Pulmonary artery endothelial cell (primary cell): ENCODE measurements around the gene DNAJA1. TPM values are rescaled to one million over a fixed set of nuclear protein-coding genes. Genes with fewer than 3 reads are reported as not detected.
"Not testable (repeated sequence)": the region's sequence is repeated elsewhere in the genome, so short reads cannot be mapped to it uniquely, and the experiment has no call there.

ENCODE experiments used
- DNase-seq: peaks from one replicate; pipeline ENCODE4 v3.0.0-alpha.2; 2011; ENCODE audit warnings: low read depth, low spot score
- total RNA-seq: library from RNA; depleted of rRNA; stranded (reverse); fragments of >200 nt; gene quantifications from 2 replicates; pipeline ENCODE4 v1.2.3, GENCODE V29; 2014

Gene DNAJA1
- total RNA-seq: 113 and 238 TPM in 2 replicates

DNA sequence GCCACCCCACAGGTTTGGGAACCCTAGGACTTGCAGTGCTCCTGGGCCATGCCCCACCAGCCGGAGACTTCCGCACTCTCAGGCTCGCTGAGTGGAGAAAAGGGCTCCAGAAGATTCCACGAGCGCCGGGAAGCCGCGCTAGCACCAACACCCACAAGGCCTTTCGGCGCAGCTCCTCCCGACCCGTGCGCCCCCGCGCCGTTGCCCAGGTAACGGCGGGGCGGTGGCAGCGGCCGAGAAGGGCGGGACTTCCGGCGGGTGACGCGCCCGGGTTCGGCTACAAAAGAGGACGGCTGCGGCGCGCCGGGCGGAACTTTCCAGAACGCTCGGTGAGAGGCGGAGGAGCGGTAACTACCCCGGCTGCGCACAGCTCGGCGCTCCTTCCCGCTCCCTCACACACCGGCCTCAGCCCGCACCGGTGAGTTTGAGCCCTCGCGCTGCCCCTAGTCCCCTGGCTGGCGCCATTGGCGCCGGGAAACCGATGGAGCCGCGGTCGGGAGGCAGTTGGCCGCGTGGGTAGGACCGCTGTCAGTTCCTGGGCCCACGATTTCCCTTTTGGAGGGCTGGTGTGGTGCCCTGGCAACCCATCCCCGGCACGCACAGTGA lies at the start of gene DNAJA1:
Gene DNAJA1 (plus strand): TSS at position 308 of the 606 bp plus-strand sequence. CDS start 1,212 bp downstream, outside the sequence.
- DNase-seq: peak; percentile 77

DNA sequence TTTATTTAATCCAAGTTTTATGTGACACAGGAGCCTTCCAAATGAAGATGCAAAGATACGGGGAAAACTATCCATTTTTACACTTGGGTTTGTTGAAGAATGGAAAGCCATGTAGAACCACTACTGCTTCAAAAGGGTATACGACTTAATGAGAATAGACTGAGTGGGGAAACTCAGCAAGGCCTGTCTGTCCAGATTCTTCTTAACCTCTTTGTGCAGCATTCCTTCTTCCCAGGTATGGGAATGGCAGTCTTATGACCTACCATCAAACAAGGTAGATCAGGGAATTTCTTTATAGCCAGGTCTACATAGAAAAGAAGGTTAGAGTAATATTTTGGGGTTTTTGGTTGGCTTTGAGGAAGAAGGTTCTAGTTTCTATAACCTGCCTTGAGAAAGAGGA lies 47.0 kb upstream of the DNAJA1 start:
- no peak for DNase-seq

DNA sequence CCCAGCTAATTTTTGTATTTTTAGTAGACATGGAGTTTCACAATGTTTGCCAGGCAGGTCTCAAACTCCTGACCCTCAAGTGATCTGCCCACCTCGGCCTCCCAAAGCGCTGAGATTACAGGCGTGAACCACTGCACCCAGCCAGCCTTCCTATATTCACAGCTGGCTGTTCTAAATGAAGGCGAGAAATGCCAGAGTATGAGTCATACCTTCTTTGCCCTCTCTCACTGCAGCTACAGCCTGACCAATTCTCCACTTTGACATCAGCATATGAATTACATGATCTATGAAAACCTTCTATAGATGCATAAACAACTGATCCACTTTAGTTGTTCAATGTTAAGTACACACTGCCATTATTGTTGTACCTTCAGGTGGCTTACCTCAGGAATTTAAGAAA lies 38.1 kb upstream of the DNAJA1 start:
- no peak for DNase-seq

DNA sequence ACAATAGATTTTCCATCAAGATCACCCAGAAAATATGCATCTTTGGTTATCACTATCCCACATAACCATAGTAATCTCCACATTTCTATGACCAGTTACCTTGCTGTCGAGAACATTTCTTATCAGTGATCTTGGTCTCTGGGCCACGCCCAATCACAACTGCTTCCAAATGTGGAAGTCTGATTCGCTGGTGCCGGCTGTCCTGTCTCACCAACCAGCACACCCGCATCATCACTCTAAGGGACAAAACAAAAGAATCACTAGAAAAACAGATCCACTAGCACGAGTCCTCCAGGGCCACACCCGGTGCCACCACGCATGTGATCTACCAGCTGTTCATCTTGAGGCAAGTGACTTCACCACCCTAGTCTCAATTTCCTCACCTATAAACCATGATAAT lies 35.4 kb upstream of the DNAJA1 start:
- no peak for DNase-seq

DNA sequence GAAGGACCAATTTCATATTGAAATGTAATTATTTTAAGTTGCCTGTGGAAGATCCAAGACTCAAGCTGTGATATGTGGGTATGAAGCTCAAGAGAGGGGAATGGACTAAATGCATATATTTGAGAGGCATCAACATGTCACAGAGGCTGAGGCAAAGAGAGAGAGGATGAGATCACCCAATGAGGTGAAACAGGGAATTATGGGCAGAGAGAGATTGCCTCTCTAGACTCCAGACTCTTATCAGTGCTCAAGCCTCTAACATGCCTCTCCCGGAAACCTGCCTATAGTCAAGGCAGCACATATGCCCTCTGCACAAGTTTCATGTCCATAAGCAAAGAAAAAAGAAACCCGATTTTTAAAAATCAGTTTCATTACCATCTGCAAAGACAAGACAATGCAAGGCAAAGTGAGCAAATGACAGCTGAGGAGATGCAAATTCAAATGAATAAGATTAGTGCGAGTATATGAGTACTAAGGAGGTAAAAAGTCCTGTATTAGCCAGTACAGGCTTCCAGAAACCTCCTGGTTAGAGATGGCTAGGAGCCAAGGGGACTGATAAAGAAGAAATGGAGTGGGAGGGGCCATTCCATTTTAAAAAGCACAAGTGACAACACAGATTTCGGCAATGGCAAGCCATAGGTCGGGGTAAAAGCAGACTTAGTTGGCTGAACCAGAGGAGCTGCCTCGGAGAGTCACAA lies 33.0 kb upstream of the DNAJA1 start:
- no peak for DNase-seq

DNA sequence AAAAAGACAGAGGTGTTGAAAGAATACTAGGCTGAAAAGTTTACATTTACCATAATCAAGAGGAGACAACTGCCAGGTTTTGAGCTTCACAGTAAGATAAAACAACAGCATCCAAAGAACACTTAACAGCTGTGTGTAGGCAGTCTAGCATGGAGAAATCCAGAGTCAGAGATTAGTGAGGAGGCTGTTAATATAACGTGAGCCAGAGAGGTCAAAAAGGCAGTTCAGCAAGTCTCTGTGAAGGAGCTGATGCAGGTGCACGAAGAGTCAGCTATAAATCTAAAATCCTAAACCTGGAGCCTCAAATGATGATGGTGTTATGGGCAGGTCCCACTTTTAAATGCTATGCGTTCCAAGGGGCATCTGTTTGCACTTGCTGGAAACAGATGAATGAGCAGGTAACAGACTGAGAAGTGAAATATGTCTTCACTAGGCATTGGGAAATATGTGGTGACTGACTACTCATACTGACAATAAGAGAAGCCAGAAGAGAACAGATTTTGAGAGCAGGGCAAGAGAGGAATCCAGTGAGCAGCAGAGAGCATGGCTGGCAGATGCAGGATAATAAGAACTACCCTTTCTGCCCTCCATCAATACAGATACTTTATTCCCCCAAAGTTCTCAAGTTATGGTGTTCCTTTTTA lies 32.4 kb upstream of the DNAJA1 start:
- no peak for DNase-seq

DNA sequence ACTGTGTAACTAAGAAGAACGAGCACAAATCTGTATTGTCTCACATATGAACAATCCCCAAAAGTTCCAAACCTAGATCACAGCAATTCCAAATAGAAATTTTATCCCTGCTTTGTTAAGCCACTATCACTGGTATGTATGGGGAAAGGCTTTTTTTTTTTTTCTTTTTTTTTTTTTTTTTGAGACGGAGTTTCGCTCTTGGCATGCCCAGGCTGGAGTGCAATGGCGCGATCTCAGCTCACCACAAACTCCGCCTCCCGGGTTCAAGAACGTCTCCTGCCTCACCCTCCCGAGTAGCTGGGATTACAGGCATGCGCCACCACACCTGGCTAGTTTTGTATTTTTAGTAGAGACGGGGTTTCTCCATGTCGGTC lies 24.4 kb upstream of the DNAJA1 start:
- not testable (repeated sequence) for DNase-seq

DNA sequence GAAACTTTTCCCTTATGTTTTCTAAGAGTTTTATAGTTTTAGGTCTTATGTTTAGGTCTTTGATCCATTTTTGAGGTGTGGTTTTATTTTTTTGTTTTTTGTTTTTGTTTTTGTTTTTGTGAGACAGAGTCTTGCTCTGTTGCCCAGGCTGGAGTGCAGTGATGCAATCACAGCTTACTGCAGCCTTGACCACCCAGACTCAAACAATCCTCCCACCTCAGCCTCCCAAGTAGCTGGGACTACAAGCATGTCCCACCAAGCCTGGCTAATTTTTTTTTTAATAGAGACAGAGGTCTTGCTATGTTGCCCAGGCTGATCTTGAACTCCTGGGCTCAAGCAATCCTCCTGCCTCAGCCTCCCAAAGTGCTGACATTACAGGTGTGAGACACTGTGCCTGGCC lies 19.7 kb upstream of the DNAJA1 start:
- not testable (repeated sequence) for DNase-seq

DNA sequence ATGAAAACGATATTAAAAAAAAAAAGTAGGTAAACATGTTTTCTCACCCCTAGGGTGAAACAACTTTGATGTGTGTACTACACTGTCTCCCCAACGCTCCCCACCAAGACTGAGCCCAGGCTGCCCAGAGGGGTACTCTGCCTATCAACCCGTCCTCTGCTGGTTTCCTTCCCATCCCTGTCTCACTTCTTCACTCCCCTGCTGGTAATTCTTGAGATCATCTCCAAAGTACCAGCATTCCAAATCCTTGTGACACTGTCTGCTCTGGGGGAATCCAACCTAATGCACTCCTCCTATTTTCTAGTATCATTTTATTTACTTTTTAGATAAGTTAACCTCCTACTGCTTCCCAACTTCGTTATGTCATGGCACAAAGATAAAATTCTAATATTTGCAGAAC lies 17.3 kb upstream of the DNAJA1 start:
- DNase-seq: no peak

DNA sequence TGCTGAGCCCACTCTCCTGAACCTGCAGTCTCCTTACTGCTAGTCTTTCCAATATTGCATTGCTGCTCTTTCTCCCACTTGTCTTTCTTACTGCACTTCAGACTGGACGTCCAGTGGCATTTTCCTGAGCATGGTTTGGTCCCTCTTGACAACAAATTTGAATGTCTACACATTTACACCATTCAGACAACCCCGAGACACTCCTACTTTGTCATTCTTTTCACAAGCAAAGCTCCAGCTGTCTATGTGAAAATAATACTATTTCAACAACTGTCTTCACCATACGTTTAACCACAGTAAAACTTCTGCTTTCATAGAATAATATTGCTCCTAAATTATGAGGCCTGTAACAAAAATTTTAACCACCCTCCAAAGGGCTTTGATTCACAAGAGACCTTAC lies 13.2 kb upstream of the DNAJA1 start:
- no peak for DNase-seq

DNA sequence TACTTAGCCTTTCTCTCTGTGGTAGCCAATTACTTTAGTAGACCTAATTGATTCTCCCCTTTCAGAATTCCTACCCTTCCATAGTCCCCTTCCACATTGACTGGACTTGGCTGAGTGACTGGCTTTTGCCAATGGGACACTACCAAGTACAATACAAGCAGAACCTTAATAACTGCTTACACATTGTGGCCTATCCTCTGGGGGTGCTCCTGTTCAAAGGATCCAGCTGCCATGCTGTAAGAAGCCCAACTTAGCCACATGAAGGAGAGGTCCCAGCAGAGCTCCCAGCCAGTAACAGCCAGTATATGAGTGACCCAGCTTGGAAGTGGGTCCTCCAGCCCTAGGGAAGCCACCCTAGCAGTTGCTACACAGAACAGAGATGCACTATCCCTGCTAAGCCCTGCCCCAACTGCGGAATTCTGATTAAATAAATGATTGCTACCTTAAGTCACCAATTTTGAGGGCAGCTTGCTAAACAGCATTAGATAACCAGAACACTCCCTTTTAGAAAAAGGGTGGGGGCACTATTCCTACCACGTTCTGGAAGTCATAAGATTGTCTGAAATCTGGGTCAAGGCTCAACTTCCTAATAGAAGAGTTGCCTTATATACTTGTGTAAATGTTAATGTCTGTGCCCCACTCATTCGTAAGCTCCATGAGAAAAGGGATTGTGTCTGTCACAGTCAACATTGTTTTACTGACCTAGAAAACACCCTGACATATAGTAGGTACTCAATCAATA lies 12.6 kb upstream of the DNAJA1 start:
- no peak for DNase-seq

DNA sequence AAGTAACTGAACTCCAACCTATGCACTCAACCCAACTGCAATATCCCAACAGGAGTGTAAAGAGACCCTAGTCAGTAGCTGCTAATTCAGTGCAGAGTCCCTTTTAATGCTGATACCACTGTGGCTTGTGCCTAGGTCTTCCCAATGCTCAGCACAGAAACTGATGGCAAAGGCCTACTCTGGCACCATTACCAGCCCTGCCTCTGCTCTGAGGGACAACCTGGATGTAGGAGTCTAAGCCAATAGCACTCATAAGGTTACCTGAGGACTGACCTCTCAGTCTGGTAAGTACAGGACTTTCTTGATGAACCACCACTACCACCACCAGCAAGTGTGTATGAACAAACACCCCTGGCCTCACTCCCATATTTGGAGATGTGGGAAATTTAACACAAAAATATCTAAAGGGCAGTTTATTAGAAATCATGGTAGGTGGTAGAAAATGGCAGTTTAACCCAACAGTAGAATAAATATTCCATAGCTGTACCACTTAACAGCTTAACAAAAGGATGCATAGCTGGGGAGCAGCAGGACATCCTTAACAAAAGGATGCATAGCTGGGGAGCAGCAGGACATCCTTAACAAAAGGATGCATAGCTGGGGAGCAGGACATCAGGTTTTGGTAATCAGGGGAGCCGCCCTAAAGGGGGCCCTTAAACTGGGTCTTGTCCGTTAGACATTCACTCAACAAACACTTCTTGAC lies 11.0 kb upstream of the DNAJA1 start:
- no peak for DNase-seq

DNA sequence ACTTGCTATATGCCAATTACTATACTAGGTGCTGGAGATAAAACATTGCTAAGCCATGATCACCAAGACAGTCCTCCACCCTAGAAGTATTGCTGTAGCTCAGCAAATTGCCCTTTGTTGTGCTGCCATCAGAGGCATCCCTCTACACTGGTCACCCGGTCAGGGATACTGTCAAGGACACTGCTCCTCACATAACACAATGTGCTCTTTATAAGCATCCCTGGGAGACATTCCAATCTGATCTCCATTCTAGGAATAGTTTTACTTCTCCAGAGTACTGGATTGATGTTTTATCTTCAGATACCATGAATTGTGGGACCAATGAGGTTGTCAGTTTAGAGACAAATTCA lies 10.4 kb upstream of the DNAJA1 start:
- no peak for DNase-seq

DNA sequence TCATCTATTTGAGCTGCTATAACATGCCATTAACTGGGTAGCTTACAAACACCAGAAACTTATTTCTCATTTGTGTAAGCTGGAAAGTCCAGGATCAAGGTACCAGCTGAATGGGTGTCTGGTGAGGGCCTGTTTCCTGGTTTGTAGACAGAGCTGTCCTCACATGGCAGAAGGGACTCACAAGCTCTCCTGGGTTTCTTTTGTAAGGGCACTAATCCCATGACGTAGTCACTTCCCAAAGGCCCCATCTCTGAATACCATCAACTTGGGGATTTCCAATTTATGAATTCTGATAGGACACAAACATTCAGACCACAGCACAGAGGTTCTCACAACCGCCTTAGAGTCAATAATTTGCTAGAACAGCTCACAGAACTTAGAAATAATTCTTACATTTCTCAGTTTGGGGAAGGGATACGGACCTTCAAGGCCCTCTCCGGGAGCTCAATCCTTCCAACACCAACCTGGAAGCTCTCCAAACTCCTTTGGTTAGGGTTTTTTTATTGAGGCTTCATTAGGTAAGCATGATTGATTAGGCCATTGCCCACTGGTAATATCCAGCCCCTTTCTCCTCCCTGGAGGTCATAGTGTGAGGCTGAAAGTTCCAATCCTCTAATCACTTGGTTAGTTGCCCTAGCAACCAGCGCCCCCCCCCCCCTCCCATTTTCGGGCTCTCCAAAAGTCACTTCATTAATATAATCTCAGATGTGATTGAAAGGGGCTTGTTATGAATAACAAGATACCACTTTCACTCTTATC lies 7.6 kb upstream of the DNAJA1 start:
- DNase-seq: no peak

DNA sequence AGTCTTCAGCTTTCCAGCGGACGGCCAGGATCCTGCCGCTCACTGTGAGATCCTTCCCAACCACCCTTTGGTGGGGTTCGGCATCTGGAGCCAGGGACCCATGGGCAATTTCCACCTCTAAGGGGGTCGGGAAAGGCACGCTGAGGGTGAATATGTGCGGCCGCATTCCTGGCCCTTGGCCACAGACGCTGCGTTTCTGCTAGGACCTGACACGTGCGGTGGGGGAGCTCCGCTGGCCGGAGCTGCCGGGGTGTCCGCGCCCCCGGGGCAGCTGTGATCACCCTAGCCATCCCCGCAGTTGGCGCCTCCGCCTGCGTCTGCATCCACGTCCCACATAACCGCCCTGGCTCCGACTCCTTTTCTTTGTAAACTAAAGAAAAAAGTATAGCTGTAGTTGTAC lies 5.3 kb upstream of the DNAJA1 start:
- no peak for DNase-seq

DNA sequence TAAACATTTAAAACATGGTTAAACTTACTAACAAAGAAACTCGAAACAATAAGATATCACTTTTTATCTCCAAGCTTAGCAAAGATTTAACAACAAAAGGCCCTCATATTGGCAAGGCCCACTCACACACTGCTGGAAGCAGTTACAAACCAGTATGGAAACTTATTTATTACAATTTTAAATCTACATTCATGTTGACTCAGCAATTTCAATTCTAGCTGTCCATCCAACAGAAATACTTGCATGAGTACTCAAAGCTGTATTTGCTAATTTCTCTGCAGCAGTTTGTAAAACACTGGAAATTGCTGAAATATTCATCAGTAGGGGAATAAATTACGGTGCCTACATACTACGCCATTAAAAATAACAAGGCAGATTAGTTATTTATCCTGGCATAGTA lies 2.8 kb upstream of the DNAJA1 start:
- no peak for DNase-seq

DNA sequence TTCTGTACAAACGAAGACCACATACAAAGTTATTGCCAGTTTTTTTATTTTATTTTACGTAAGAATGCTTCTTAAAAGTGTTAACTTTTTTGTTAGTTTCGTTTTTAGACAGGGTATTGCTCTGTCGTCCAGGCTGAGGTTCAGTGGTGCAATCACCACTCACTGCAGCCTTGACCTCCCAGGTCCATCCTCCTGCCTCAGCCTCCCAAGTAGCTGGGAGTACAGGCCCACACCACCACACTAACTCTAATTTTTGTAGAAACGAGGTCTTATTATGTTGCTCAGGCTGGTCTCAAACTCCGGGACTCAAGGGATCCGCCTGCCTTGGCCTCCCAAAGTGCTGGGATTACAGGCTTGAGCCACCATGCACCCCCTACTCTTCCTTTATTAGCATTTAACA lies 2.3 kb upstream of the DNAJA1 start:
- DNase-seq: no peak

DNA sequence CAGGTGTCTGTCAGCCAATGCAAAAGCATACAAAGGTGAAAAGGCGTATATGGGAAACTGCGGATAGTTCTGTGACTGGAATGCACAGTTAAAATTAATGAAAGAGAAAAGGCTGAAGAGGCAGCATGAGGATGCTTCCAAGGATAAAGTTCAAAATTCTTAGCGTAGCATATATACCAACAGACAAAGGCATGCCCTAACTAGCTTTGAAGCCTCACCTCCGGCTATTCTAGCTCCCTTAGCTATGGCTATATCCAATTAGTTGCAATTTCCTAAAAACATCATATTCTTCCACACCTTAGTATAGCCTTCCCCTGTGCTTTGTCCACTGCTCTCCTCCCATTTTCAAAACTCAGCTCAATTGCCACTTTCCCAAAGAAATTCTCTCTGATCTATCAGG lies 1.4 kb upstream of the DNAJA1 start:
- DNase-seq: no peak

DNA sequence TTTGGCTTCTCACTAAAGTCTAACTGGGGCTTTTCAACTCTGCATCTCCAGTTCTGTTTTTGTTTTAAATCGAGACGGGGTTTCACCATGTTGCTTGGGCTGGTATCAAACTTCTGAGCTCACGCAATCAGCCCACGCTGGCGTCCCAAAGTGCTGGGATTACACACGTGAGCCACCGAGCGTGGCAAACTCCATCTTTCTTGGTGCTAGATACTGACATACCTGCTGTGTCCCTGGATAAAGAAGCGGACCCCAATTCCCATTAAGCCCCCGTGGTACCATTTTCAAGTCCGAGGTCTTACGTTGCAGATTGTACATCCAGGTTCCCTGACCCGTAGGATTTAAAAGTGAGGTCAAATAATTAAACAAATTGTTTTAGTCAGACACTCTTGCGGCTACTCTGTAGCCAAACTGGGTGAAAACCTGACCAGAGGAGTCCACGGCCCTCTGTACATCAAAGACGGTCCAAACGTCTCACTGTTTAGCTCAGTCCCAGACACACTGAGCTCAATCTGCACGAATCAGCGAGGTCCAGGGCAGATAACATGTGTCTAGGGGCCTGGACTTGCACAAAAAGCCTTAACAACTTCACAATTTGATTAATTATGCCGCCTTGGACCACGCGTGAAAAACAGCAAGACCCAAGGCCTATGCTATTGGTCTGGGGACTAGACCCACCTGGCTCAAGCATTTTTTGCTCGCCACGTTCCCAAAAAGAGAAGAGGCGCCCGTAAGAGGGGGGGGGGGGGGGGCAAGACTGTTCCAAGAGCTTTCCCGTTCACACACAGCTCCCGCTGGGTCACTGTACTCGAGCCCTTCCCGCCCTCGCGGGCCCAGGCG lies 727 bp upstream of the DNAJA1 start:
- no peak for DNase-seq
